ENCODE results near the gene SLC25A44. TPM values are rescaled to one million over a fixed set of nuclear protein-coding genes. Genes with fewer than 3 reads are reported as not detected.

SLC25A44 gene
- total RNA-seq, 1 experiment from 2014 or later: 33.0 TPM

DNA sequence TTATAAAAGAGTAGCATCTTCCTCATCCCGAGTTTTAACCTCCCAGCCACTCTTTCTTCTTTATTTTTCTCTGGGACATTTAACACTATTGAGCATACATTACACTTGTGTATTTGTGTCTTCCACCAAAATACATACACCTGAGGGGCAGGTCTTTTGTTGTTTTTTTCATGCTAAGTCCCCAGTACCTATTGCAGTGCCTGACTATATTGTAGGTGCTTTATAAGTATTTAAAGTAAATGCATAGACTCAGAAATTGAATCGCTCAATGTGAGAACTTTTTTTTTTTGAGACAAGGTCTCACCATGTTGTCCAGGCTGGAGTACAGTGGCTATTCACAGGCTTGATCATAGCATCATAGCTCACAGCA lies 48.3 kb upstream of the SLC25A44 start:
- BruUV-seq (replicated peaks): no TSS peak
- Histone ChIP-seq H3K27me3 (ENCODE audit: control insufficient read depth, insufficient read depth, low read length) (no peaks in the 10 kb centered on the region), H3K4me3 (ENCODE audit: low read depth in 2 of 2, low read length in 2 of 2) (no peak overlapping the region), H3K36me3 (ENCODE audit: control insufficient read depth, insufficient read depth, low read length) (no peaks in the 10 kb centered on the region), H3K27ac (ENCODE audit: low read length) (no peak overlapping the region), H3K9me3 (ENCODE audit: control insufficient read depth, insufficient read depth, low read depth, low read length) (no peaks in the 10 kb centered on the region), H3K4me1 (ENCODE audit: control insufficient read depth, insufficient read depth, low read length) (peaks cover 24% of the 10 kb centered on the region)
- no peak for DNase-seq (ENCODE audit: low read depth, low spot score)
- in situ Hi-C loops (cut with HindIII; ENCODE audit: low pct_unique_long_range_greater_than_20kb, low sequenced_read_pairs) (no loop called here), intact Hi-C loops (cut with micrococcal nuclease; ENCODE audit: unreplicated experiment) (loop anchor here (1.0 kb wide), 1 partner anchor 80 kb away; no protein-coding TSS in a partner anchor)
- no peak for TF ChIP-seq TCF7L2 (IDR thresholded peaks at IDR 0.05; ENCODE audit: low read depth, low read length)
- TF ChIP-seq SIN3A (IDR thresholded peaks at IDR 0.05; ENCODE audit: borderline replicate concordance, insufficient read depth, low read depth, low read length): no peak
- no peak for TF ChIP-seq POLR2AphosphoS5 (IDR thresholded peaks at IDR 0.05; ENCODE audit: low read depth, low read length)
- no peak for TF ChIP-seq CTCF (IDR thresholded peaks at IDR 0.05)
- TF ChIP-seq, protein P1, sequence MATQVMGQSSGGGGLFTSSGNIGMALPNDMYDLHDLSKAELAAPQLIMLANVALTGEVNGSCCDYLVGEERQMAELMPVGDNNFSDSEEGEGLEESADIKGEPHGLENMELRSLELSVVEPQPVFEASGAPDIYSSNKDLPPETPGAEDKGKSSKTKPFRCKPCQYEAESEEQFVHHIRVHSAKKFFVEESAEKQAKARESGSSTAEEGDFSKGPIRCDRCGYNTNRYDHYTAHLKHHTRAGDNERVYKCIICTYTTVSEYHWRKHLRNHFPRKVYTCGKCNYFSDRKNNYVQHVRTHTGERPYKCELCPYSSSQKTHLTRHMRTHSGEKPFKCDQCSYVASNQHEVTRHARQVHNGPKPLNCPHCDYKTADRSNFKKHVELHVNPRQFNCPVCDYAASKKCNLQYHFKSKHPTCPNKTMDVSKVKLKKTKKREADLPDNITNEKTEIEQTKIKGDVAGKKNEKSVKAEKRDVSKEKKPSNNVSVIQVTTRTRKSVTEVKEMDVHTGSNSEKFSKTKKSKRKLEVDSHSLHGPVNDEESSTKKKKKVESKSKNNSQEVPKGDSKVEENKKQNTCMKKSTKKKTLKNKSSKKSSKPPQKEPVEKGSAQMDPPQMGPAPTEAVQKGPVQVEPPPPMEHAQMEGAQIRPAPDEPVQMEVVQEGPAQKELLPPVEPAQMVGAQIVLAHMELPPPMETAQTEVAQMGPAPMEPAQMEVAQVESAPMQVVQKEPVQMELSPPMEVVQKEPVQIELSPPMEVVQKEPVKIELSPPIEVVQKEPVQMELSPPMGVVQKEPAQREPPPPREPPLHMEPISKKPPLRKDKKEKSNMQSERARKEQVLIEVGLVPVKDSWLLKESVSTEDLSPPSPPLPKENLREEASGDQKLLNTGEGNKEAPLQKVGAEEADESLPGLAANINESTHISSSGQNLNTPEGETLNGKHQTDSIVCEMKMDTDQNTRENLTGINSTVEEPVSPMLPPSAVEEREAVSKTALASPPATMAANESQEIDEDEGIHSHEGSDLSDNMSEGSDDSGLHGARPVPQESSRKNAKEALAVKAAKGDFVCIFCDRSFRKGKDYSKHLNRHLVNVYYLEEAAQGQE (IDR thresholded peaks at IDR 0.05; ENCODE audit: insufficient read depth in 1 of 2, low read depth in 2 of 2, low read length in 1 of 2): no peak
- CTCF ChIA-PET: interaction anchor here (0.6 to 1.5 kb wide), 3 partner anchors 20 to 80 kb away, joined by 3 to 21 read pairs (median 6); no protein-coding TSS in a partner anchor
- POLR2A ChIA-PET: interaction anchor here (1.1 kb wide), 1 partner anchor 68 kb away, joined by 5 read pairs; the partner anchor contains the start of gene PMF1
- ATAC-seq: no peak

DNA sequence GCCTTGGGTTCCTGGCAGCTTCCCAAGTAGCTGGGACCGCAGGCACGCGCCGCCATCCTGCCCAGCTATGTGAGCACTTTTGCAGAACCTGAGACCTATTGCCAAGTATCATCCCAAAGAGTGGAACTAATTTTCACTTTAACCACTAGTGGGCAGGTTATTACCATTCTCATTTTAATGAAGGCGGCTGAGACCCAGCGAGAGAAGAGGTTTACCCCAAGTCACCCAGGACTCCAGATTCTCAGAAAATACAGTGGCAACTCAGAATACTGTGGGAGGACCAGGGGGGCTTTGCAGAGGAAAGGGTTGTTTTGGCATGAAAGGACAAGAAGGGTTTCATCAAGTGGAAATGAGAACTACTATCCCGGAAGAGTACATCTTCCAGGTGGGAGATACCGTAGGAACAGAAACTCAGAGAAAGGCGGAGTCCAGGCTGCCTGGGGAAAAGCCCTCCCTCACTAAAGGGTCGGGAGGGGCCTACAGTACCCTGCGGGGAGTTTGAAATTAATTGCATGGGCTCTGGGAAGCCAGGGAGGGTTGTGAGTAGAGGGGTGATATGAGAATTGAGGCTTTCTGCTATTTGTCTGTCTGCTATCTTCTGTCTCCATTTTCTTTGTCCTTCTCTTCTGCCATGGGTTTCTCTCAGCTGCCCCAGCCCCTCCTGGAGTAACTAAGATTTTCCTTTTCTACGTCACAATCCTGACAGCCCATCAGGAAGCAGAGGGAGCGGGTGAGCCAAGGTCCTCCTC lies 47.7 kb upstream of the SLC25A44 start:
- Histone ChIP-seq H3K9me3 (ENCODE audit: control insufficient read depth, insufficient read depth, low read depth, low read length) (no peaks in the 10 kb centered on the region), H3K36me3 (ENCODE audit: control insufficient read depth, insufficient read depth, low read length) (no peaks in the 10 kb centered on the region), H3K4me3 (ENCODE audit: low read depth in 2 of 2, low read length in 2 of 2) (peak overlapping the region in 1 of 2 experiments; percentile 43; a peak in 2 of 4 replicates), H3K4me1 (ENCODE audit: control insufficient read depth, insufficient read depth, low read length) (peaks cover 18% of the 10 kb centered on the region), H3K27me3 (ENCODE audit: control insufficient read depth, insufficient read depth, low read length) (no peaks in the 10 kb centered on the region), H3K27ac (ENCODE audit: low read length) (peak overlapping the region; percentile 35; the same call in 1 of the 2 replicates)
- TF ChIP-seq, protein P1 (IDR thresholded peaks at IDR 0.05; ENCODE audit: insufficient read depth in 1 of 2, low read depth in 2 of 2, low read length in 1 of 2): no peak
- TF ChIP-seq CTCF (IDR thresholded peaks at IDR 0.05): peak; percentile 89
- no TSS peak for BruUV-seq (replicated peaks)
- ChIA-PET POLR2A (interaction anchor here (1.1 kb wide), 1 partner anchor 67 kb away, joined by 5 read pairs; the partner anchor contains the start of gene PMF1), CTCF (interaction anchor here (0.6 to 1.5 kb wide), 4 partner anchors 20 to 80 kb away, joined by 3 to 21 read pairs (median 10); no protein-coding TSS in a partner anchor)
- in situ Hi-C loops (cut with HindIII; ENCODE audit: low pct_unique_long_range_greater_than_20kb, low sequenced_read_pairs) (no loop called here), intact Hi-C loops (cut with micrococcal nuclease; ENCODE audit: unreplicated experiment) (loop anchor here (1.0 kb wide), 1 partner anchor 79 kb away; no protein-coding TSS in a partner anchor)
- ATAC-seq (peak; percentile 70), DNase-seq (ENCODE audit: low read depth, low spot score) (peak; percentile 82)
